Measurements from ENCODE around the gene PRR5. TPM values are rescaled to one million over a fixed set of nuclear protein-coding genes. Genes with fewer than 3 reads are reported as not detected.
"Not testable (repeated sequence)": the region's sequence is repeated elsewhere in the genome, so short reads cannot be mapped to it uniquely, and the experiment has no call there.

Gene PRR5
- total and polyA plus RNA-seq, 2 experiments from 2014 or later = 15.3 to 31.4 TPM

DNA sequence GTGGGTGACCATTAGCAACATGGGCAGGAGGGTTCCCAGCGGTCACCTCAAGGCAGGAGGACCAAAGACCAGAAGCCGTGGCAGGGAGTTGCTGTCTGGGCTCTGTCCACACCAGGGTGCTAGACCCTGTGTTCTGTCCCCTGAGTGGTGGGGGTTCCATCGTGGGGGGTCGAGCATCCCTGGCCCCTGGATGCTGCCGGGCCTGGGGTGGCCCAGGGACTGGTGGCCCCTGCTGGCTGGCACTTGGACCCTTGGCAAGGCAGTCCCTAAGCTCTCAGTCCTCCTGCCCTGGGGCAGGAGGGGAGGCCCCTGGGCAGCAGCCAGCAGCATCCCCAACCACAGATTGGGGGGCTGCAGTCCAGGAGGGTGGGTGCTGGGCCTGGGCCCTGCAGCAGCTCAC lies 37.0 kb downstream of the PRR5 start (continued):
- TF ChIP-seq, protein P1, sequence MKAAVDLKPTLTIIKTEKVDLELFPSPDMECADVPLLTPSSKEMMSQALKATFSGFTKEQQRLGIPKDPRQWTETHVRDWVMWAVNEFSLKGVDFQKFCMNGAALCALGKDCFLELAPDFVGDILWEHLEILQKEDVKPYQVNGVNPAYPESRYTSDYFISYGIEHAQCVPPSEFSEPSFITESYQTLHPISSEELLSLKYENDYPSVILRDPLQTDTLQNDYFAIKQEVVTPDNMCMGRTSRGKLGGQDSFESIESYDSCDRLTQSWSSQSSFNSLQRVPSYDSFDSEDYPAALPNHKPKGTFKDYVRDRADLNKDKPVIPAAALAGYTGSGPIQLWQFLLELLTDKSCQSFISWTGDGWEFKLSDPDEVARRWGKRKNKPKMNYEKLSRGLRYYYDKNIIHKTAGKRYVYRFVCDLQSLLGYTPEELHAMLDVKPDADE (IDR thresholded peaks at IDR 0.05) = no peak
- TF ChIP-seq ZNF331 (CRISPR knock-in tag; IDR thresholded peaks at IDR 0.05; ENCODE audit: low read depth) = no peak

DNA sequence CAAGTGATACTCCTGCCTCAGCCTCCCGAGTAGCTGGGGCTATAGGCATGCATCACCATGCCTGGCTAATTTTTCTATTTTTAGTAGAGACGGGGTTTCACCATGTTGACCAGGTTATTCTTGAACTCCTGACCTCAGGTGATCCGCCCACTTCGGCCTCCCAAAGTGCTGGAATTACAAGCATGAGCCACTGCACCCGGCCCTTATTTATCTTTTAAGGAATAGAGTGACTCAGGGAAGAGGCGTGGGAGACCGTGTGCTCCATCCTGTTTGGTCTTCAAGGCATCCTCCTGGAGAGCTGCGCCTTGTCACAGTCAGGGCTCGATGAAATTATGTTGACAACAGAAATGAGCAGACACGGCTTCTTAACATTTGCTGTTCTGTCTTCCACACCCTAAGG lies 37.7 kb downstream of the PRR5 start:
- not testable (repeated sequence) for H3K4me3 ChIP-seq; H3K27ac ChIP-seq (ENCODE audit: low read depth); ATAC-seq; H3K79me2 ChIP-seq (replicated peaks; ENCODE audit: insufficient read depth); H3K27ac Mint-ChIP-seq; H3F3A ChIP-seq (replicated peaks; ENCODE audit: low read depth); H3K27me3 ChIP-seq (ENCODE audit: insufficient read depth); H3K36me3 Mint-ChIP-seq (ENCODE audit: low read depth); H3K4me2 ChIP-seq; H3K36me3 ChIP-seq (ENCODE audit: insufficient read depth); H4K20me1 ChIP-seq (replicated peaks; ENCODE audit: insufficient read depth); DNase-seq (ENCODE audit: low spot score); H3K9me2 ChIP-seq (ENCODE audit: insufficient read depth); H3K9me3 Mint-ChIP-seq; H3K4me3 Mint-ChIP-seq; H2AFZ ChIP-seq
- H3K27me3 Mint-ChIP-seq (ENCODE audit: insufficient read depth, low read depth, poor library complexity) = peaks cover 11% of the 10 kb centered on the region
- peaks cover 12% of the 10 kb centered on the region; the same call in 1 of the 2 replicates for H3K4me1 ChIP-seq (ENCODE audit: insufficient read depth)
- H3K4me1 Mint-ChIP-seq = peaks cover 19% of the 10 kb centered on the region; the same call in 2 of the 3 replicates

DNA sequence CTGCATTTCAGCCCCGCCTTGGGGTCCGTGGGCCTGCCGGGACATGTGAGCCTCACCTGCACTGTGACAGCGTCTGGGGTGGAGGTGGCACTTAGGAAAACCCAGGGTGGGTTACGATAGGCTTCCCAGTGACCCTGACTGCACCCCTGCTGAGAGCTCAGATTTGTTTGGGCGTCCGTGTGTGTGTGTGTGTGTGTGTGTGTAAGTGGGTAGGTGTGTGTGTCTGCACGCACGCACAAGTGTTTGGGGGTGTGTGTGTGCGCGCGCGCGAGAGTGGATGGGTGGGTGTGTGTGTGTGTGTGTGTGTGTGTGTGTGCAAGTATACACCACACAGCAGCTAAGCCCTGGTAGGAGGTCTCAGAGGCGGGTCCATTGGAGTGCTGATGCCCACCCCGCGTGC lies 38.3 kb downstream of the PRR5 start:
- Histone ChIP-seq H3K4me3 (no peak overlapping the region), H3K9me2 (ENCODE audit: insufficient read depth) (no peaks in the 10 kb centered on the region), H3K79me2 (replicated peaks; ENCODE audit: insufficient read depth) (no peaks in the 10 kb centered on the region), H3F3A (replicated peaks; ENCODE audit: low read depth) (no peaks in the 10 kb centered on the region), H3K27ac (ENCODE audit: low read depth) (no peak overlapping the region), H3K36me3 (ENCODE audit: insufficient read depth) (no peaks in the 10 kb centered on the region), H4K20me1 (replicated peaks; ENCODE audit: insufficient read depth) (no peaks in the 10 kb centered on the region), H3K4me2 (no peak overlapping the region), H3K4me1 (ENCODE audit: insufficient read depth) (peaks cover 12% of the 10 kb centered on the region; the same call in 1 of the 2 replicates), H2AFZ (no peak overlapping the region), H3K27me3 (ENCODE audit: insufficient read depth) (no peaks in the 10 kb centered on the region)
- Mint-ChIP-seq H3K4me1 (peaks cover 19% of the 10 kb centered on the region; the same call in 2 of the 3 replicates), H3K27ac (no peak overlapping the region), H3K4me3 (no peak overlapping the region), H3K27me3 (ENCODE audit: insufficient read depth, low read depth, poor library complexity) (peaks cover 11% of the 10 kb centered on the region), H3K9me3 (no peaks in the 10 kb centered on the region), H3K36me3 (ENCODE audit: low read depth) (no peaks in the 10 kb centered on the region)
- TF ChIP-seq NANOG (IDR thresholded peaks at IDR 0.05; ENCODE audit: borderline replicate concordance) = no peak
- TF ChIP-seq CREB1 (CRISPR knock-in tag; IDR thresholded peaks at IDR 0.05; ENCODE audit: low read depth) = no peak
- ATAC-seq (no peak), DNase-seq (ENCODE audit: low spot score) (no peak)

DNA sequence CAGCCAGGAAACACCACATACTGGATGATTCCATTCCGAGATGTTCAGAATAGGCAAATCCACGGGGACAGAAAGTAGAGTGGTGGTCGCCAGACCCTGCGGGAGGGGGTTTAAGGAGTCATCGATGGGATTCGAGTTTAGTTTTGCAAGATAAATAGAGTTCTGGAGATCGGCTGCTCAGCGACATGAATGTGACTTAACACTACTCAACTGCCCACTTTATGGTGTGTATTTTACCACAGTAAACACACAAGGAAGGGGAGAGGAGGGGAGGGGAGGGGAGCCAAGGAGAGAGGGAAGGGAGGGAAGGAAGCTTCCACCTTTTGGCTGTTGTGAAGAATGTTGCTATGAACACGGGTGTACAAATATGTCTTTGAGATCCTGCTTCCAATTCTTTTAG lies 39.9 kb downstream of the PRR5 start:
- H3K4me1 Mint-ChIP-seq = peaks cover 27% of the 10 kb centered on the region
- TF ChIP-seq CREB1 (CRISPR knock-in tag; IDR thresholded peaks at IDR 0.05; ENCODE audit: low read depth) = no peak
- TF ChIP-seq NANOG (IDR thresholded peaks at IDR 0.05; ENCODE audit: borderline replicate concordance) = no peak
- TF ChIP-seq ZNF114 (CRISPR knock-in tag; IDR thresholded peaks at IDR 0.05) = no peak
- no peak for TF ChIP-seq STAT1 (IDR thresholded peaks at IDR 0.05; ENCODE audit: unreplicated experiment)
- TF ChIP-seq, protein P2, sequence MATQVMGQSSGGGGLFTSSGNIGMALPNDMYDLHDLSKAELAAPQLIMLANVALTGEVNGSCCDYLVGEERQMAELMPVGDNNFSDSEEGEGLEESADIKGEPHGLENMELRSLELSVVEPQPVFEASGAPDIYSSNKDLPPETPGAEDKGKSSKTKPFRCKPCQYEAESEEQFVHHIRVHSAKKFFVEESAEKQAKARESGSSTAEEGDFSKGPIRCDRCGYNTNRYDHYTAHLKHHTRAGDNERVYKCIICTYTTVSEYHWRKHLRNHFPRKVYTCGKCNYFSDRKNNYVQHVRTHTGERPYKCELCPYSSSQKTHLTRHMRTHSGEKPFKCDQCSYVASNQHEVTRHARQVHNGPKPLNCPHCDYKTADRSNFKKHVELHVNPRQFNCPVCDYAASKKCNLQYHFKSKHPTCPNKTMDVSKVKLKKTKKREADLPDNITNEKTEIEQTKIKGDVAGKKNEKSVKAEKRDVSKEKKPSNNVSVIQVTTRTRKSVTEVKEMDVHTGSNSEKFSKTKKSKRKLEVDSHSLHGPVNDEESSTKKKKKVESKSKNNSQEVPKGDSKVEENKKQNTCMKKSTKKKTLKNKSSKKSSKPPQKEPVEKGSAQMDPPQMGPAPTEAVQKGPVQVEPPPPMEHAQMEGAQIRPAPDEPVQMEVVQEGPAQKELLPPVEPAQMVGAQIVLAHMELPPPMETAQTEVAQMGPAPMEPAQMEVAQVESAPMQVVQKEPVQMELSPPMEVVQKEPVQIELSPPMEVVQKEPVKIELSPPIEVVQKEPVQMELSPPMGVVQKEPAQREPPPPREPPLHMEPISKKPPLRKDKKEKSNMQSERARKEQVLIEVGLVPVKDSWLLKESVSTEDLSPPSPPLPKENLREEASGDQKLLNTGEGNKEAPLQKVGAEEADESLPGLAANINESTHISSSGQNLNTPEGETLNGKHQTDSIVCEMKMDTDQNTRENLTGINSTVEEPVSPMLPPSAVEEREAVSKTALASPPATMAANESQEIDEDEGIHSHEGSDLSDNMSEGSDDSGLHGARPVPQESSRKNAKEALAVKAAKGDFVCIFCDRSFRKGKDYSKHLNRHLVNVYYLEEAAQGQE (IDR thresholded peaks at IDR 0.05; ENCODE audit: unreplicated experiment) = no peak
- TF ChIP-seq ZNF331 (CRISPR knock-in tag; IDR thresholded peaks at IDR 0.05; ENCODE audit: low read depth) = no peak
- TF ChIP-seq POLR2AphosphoS5 (IDR thresholded peaks at IDR 0.05; ENCODE audit: low read depth) = no peak

More for the DNA sequence above, 39.9 kb downstream of the PRR5 start:
- no peak for ATAC-seq
- H3K36me3 Mint-ChIP-seq (ENCODE audit: low read depth) = no peaks in the 10 kb centered on the region
- no peaks in the 10 kb centered on the region for H4K20me1 ChIP-seq (replicated peaks; ENCODE audit: insufficient read depth)
- no peak overlapping the region for H3K27ac Mint-ChIP-seq
- no peaks in the 10 kb centered on the region for H3K36me3 ChIP-seq (ENCODE audit: insufficient read depth)
- H3K9me3 Mint-ChIP-seq = no peaks in the 10 kb centered on the region
- H3K27me3 ChIP-seq (ENCODE audit: insufficient read depth) = no peaks in the 10 kb centered on the region
- H3K9me2 ChIP-seq (ENCODE audit: insufficient read depth) = no peaks in the 10 kb centered on the region
- no peaks in the 10 kb centered on the region for H3F3A ChIP-seq (replicated peaks; ENCODE audit: low read depth)
- no peak overlapping the region for H3K4me2 ChIP-seq
- H3K27ac ChIP-seq (ENCODE audit: low read depth) = no peak overlapping the region
- no peak overlapping the region for H3K4me3 ChIP-seq
- no peak for DNase-seq (ENCODE audit: low spot score)
- no peak overlapping the region for H3K4me3 Mint-ChIP-seq
- peaks cover 24% of the 10 kb centered on the region for H3K4me1 ChIP-seq (ENCODE audit: insufficient read depth)
- H3K79me2 ChIP-seq (replicated peaks; ENCODE audit: insufficient read depth) = no peaks in the 10 kb centered on the region
- H3K27me3 Mint-ChIP-seq (ENCODE audit: insufficient read depth, low read depth, poor library complexity) = peaks cover 9% of the 10 kb centered on the region
- no peak overlapping the region for H2AFZ ChIP-seq

Measured in GM23338 (cell line).